ENCODE measurements around the gene SLC8A3.

SLC8A3 gene

DNA sequence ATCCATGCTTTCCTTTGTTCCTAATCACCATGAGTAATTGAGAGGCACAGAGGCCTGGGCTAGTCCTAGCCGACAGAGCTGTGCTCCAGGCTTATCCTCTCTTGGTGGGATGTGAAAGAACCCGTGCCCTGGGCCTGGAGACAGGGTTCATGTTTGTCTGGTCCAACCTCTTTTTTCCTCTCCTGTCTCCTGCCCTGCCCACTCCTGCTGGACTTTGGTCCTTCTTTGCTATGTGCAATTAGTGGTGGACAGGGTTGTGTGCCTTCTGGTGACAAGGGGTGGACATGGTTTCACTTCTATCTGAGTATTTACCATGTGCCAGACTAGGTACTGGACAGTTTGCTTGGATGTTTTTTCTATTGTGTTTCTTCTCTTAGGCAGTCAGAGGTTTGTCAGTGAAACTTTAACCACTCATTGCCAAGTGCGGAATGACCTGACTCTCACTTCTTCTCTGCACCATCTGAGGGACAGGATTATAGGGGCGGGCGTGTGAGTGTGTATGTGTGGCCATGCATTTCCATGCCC, 183.4 kb downstream of the SLC8A3 start:
- H3K4me3 ChIP-seq (ENCODE audit: low read depth, low read length) = no peak overlapping the region
- TF ChIP-seq CTCF (IDR thresholded peaks at IDR 0.05; ENCODE audit: insufficient read depth, low read depth, low read length, missing control alignments) = no peak
- DNase-seq (ENCODE audit: low read depth) = no peak

- no peak for DNase-seq (ENCODE audit: low read depth)
- no peak for TF ChIP-seq CTCF (IDR thresholded peaks at IDR 0.05; ENCODE audit: insufficient read depth, low read depth, low read length, missing control alignments)
- no peak overlapping the region for H3K4me3 ChIP-seq (ENCODE audit: low read depth, low read length)
Measured at GRCh38 chr14:70004791-70005190, 184.0 kb downstream of the SLC8A3 start.

GRCh38 chr14:70002589-70003346, 186.0 kb downstream of the SLC8A3 start:
- no peak overlapping the region for H3K4me3 ChIP-seq (ENCODE audit: low read depth, low read length)
- TF ChIP-seq CTCF (IDR thresholded peaks at IDR 0.05; ENCODE audit: insufficient read depth, low read depth, low read length, missing control alignments) = no peak
- DNase-seq (ENCODE audit: low read depth) = no peak

DNA sequence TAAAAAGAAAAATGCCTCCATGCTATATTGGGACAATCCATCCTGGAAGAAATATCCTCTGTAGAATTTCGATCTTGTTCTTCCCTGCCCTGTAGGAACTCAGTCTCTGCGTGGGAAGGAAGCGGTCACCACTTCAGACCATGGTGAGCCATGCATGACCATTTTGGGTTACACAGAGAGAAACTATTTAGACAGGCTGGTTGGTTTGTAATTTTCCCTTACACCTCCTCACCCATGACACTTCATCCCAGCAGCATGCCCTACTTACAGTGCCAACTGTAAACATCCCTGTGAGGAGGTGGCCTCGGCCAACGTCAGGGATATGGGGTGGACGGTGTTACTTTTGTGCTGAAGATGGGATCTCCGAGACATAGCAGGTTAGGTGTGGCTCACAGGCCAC, 188.2 kb downstream of the SLC8A3 start:
- DNase-seq (ENCODE audit: low read depth) = peak; percentile 41
- no peak overlapping the region for H3K4me3 ChIP-seq (ENCODE audit: low read depth, low read length)
- TF ChIP-seq CTCF (IDR thresholded peaks at IDR 0.05; ENCODE audit: insufficient read depth, low read depth, low read length, missing control alignments) = no peak

- no peak for DNase-seq (ENCODE audit: low read depth)
- H3K4me3 ChIP-seq (ENCODE audit: low read depth, low read length) = no peak overlapping the region
- no peak for TF ChIP-seq CTCF (IDR thresholded peaks at IDR 0.05; ENCODE audit: insufficient read depth, low read depth, low read length, missing control alignments)
Measured at GRCh38 chr14:69999261-69999674, 189.5 kb downstream of the SLC8A3 start.

DNA sequence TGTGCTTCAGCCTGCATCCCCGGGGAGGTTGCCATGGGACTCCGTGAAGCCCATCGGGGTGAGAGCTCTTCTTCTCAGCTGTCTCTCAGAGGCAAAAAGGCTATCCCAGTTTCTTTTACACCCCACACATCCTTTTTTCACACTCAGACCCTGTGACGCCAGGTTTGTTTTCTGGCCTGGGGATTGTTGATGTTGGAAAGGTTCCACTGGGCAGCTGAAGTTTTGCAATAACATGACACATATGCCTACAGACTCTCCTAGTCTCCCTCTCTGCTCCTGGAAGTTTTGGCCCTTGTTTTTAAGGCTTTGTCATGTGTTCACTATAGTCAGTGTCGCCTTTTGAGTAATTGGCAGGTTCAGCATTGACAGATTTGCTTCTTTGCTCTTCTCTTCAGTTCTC, 190.9 kb downstream of the SLC8A3 start:
- DNase-seq (ENCODE audit: low read depth) = no peak
- H3K4me3 ChIP-seq (ENCODE audit: low read depth, low read length) = no peak overlapping the region
- no peak for TF ChIP-seq CTCF (IDR thresholded peaks at IDR 0.05; ENCODE audit: insufficient read depth, low read depth, low read length, missing control alignments)

DNA sequence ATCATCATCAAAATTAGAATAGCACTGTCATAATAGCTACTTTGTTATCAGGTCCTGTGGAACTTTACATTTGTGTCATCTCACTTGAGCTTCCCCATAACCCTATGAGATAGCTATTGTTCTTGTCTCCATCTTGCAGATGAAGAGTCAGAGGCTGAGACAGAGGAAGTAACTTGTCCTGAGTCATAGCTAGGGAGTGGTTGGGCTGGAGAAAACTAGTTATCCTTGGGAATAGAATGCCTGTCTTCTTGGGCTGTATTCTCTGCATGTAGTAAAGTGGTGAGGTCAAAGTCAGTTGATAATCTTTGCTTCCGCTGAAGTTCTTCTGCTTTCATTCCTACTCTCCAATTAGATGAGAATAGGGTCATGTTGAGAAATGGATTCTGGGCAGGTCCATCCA, 192.5 kb downstream of the SLC8A3 start:
- DNase-seq (ENCODE audit: low read depth) = no peak

More for the DNA sequence above, 192.5 kb downstream of the SLC8A3 start:
- no peak for TF ChIP-seq CTCF (IDR thresholded peaks at IDR 0.05; ENCODE audit: insufficient read depth, low read depth, low read length, missing control alignments)
- no peak overlapping the region for H3K4me3 ChIP-seq (ENCODE audit: low read depth, low read length)

All from GM12865 (cell line).